Tibial nerve (tissue), 3 donors: ENCODE measurements around the gene PI16.

Source experiments
- CTCF ChIP-seq, 5 experiments: fragments of 200-600 bp in 3 of 5; fragments of 450-650 bp in 2 of 5; sonication (generic) in 3 of 5; IDR thresholded peaks; one replicate each; pipeline ENCODE4 v1.5.1; 2016 to 2019; ENCODE audit warnings: antibody characterized with exemption in 5 of 5, mild to moderate bottlenecking in 3 of 5, moderate library complexity in 2 of 5
- POLR2A ChIP-seq, 2 donors: fragments of 450-650 bp; IDR thresholded peaks; one replicate each; pipeline ENCODE4 v1.6.1; 2017; ENCODE audit warnings: antibody characterized with exemption in 2 of 2, mild to moderate bottlenecking in 2 of 2, moderate library complexity in 2 of 2

- no peak for TF ChIP-seq CTCF (IDR thresholded peaks at IDR 0.05)
- TF ChIP-seq POLR2A (IDR thresholded peaks at IDR 0.05): no peak
Measured at GRCh38 chr6:36920049-36920448, 34.5 kb upstream of the PI16 start.
